Ovary (tissue), 10 donors: ENCODE results near the gene ITPRIPL2. TPM values are rescaled to one million over a fixed set of nuclear protein-coding genes. Genes with fewer than 3 reads are reported as not detected.

Experiments
- DNase-seq, 5 donors: peaks; one replicate each; pipeline ENCODE4 v3.0.0-alpha.2; 2019 to 2020
- H3K27ac ChIP-seq, 2 donors: fragments of 200-600 bp; one replicate each; pipeline versions ENCODE4 v1.5.1 to v1.8.0; 2019 to 2022
- H3K27me3 ChIP-seq: fragments of 200-600 bp; one replicate; pipeline ENCODE4 v1.8.0; 2022
- H3K36me3 ChIP-seq: fragments of 200-600 bp; sonication (generic); one replicate; pipeline ENCODE4 v1.5.1; 2019
- H3K4me1 ChIP-seq: one replicate; pipeline ENCODE4 v1.8.1; 2013; ENCODE audit warnings: mild to moderate bottlenecking, moderate library complexity; ENCODE audit not compliant: insufficient read depth
- H3K4me3 ChIP-seq: fragments of 200-600 bp; sonication (generic); one replicate; pipeline ENCODE4 v1.5.1; 2017
- H3K9me3 ChIP-seq, 2 donors: fragments of 200-600 bp in 1 of 2; sonication (generic) in 1 of 2; one replicate each; pipeline versions ENCODE4 v1.5.1 to v1.8.1; 2013 to 2019; ENCODE audit warnings: mild to moderate bottlenecking in 1 of 2, moderate library complexity in 1 of 2
- EP300 ChIP-seq: sonication (generic); formaldehyde crosslinking; IDR thresholded peaks from one replicate; pipeline ENCODE4 v1.6.1; 2017; ENCODE audit warnings: antibody characterized with exemption
- POLR2A ChIP-seq: fragments of 450-650 bp; IDR thresholded peaks from one replicate; pipeline ENCODE4 v1.6.1; 2017; ENCODE audit warnings: antibody characterized with exemption, mild to moderate bottlenecking, moderate library complexity
- WGBS, 3 donors: extraction: QIAGEN DNeasy Blood & Tissue Kit in 1 of 3; methylation state at CpG; one replicate each; pipeline versions ENCODE4 v1.1.5 to v1.1.7; 2013 to 2017; 5-methylcytosine and 5-hydroxymethylcytosine counted together
- intact Hi-C, 4 donors: fragments of 100-400 bp; cut with DNase I; formaldehyde crosslinking; loops; one replicate each; pipeline versions ENCODE4 v1.11.0 to v1.15.1; 2022 to 2023
- long read RNA-seq, 3 donors: library from polyadenylated mRNA in 2 of 3; unstranded in 2 of 3; transcript quantifications; one replicate each; pipeline ENCODE4 v2.0.0 and lab custom pipeline, GENCODE V29; 2021 to 2026
- polyA plus RNA-seq, 2 donors: library from polyadenylated mRNA; stranded (reverse); fragments of 200-250 nt in 1 of 2; fragments of 350-450 nt in 1 of 2; fragmentation: Illumina TruSeq in 1 of 2; extraction: RNeasy Lipid Tissue Mini Kit (QIAGEN cat#74804) in 1 of 2; gene quantifications; one replicate each; pipeline ENCODE4 v1.2.3, GENCODE V29; 2013 to 2014
- total RNA-seq, 7 donors: library from RNA; depleted of rRNA in 2 of 7; stranded (reverse); fragments of >200 nt in 2 of 7; fragmentation: NEBNext Ultra II Directional in 3 of 7; extraction: Animal tissue kit (Norgen Biotek cat#: 25700) in 3 of 7; gene quantifications; one replicate each; pipeline versions ENCODE4 v1.1.0 to v1.2.4, GENCODE V29; 2016 to 2023
- TF ChIP-seq, protein P1 (sequence below), 3 donors: fragments of 450-650 bp in 2 of 3; fragments of 200-600 bp in 1 of 3; IDR thresholded peaks; one replicate each; pipeline versions ENCODE4 v1.5.1 to v1.8.0; 2016 to 2022; ENCODE audit warnings: antibody characterized with exemption in 3 of 3, mild to moderate bottlenecking in 1 of 3
- donor health status: DM: no; HTN: no; CAD: no; lungs with moderate emphysema.
- donor health status: DM: no; HTN: no; CAD: no.
- donor health status: Bipolar disorder and iron deficiency.
- donor health status: DM: yes; HTN: yes; CAD: no.
- donor health status: DM: no; HTN: no; CAD: no.
- donor health status: DM: yes; HTN: yes; CAD: no.

ITPRIPL2 gene
- total RNA-seq: 10 to 100 TPM; 28.7 to 58.5 (median 46.8) TPM
- polyA plus RNA-seq: 10 to 100 TPM; 11.4 to 34.8 TPM
- long read RNA-seq, donor 1, full-length matches to known transcripts: 84 of 86 reads
- long read RNA-seq, donor 1, partial matches to known transcripts: 0 of 86 reads
- long read RNA-seq, donor 1, other reads (novel, unspliced or antisense): 2 of 86 reads
- long read RNA-seq, donor 2, full-length matches to known transcripts: 31 of 31 reads
- long read RNA-seq, donor 2, partial matches to known transcripts: 0 of 31 reads
- long read RNA-seq, donor 2, other reads (novel, unspliced or antisense): 0 of 31 reads
- long read RNA-seq, donor 3, full-length matches to known transcripts: 23 of 40 reads
- long read RNA-seq, donor 3, partial matches to known transcripts: 0 of 40 reads
- long read RNA-seq, donor 3, other reads (novel, unspliced or antisense): 17 of 40 reads

DNA sequence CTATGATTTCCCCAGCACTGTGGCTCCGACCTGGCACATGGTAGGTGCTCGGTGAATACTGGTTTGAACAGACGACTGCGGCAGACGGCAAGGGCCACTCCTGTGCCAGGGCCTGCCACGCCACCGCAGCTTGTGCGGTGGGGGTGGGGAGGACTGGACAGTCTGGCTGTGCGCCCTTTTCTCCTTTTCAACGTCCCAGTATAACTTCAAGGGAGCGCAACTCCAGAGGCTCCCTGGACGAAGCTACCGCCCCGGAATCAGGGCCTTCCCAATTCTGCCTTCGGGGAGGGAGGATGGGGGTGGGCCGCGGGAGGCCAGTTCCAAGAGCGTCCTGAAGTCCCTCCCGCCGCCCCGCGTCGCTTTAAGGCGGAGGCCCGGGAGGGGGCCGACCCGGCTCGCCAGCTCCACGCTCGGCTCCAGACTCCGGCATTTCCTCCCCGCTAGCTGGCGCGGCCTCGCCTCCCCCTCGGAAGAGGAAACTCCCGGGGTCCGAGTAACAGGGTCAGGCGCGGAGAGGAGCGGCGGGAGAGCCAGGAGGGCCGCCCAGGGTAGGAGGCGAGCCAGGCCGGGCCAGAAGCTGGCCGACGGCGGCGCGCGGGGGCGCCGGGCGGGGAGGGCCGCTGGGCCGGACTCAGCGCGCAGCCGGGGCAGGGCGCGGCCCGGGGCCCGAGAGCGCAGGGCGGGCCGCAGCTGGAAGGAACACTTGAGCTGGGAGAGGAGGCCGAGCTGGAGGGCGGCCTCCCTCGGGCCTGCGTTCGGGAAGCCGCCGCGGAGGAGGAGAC, at the start of gene ITPRIPL2:
ITPRIPL2 (plus strand) TSS at position 388 of the 782 bp plus-strand sequence. CDS start 498 bp downstream, outside the sequence.
- no peaks in the 10 kb centered on the region for H3K27me3 ChIP-seq
- H3K36me3 ChIP-seq: no peaks in the 10 kb centered on the region
- 0 to 1% (median 0%) methylated on average over 45 to 73 of the region's 74 CpGs for WGBS, 3 donors
- peak; percentile 77 to 85 (median 83) for DNase-seq
- peak within 1 kb of the TSS; percentile 92 to 95 for H3K27ac ChIP-seq
- no peaks in the 10 kb centered on the region for H3K9me3 ChIP-seq
- peak; percentile 57 for TF ChIP-seq POLR2A
- TF ChIP-seq EP300: no peak
- TF ChIP-seq, protein P1, sequence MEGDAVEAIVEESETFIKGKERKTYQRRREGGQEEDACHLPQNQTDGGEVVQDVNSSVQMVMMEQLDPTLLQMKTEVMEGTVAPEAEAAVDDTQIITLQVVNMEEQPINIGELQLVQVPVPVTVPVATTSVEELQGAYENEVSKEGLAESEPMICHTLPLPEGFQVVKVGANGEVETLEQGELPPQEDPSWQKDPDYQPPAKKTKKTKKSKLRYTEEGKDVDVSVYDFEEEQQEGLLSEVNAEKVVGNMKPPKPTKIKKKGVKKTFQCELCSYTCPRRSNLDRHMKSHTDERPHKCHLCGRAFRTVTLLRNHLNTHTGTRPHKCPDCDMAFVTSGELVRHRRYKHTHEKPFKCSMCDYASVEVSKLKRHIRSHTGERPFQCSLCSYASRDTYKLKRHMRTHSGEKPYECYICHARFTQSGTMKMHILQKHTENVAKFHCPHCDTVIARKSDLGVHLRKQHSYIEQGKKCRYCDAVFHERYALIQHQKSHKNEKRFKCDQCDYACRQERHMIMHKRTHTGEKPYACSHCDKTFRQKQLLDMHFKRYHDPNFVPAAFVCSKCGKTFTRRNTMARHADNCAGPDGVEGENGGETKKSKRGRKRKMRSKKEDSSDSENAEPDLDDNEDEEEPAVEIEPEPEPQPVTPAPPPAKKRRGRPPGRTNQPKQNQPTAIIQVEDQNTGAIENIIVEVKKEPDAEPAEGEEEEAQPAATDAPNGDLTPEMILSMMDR (IDR thresholded peaks at IDR 0.05): peak in 1 of 3 donors; percentile 24
- intact Hi-C loops: loop anchor here in 1 of 4 donors (10.0 kb wide), 1 partner anchor 309 kb away; the partner anchor contains the start of gene ARL6IP1
- H3K4me3 ChIP-seq: peak within 1 kb of the TSS; percentile 65
- H3K4me1 ChIP-seq: peaks cover 15% of the 10 kb centered on the region

GRCh38 chr16:19066988-19067348, 46.8 kb upstream of the ITPRIPL2 start:
- no peak for TF ChIP-seq POLR2A
- TF ChIP-seq, protein P1 (IDR thresholded peaks at IDR 0.05): no peak
- no peak for TF ChIP-seq EP300
- H3K4me3 ChIP-seq: peak overlapping the region; percentile 98
- H3K4me1 ChIP-seq: no peaks in the 10 kb centered on the region
- no peaks in the 10 kb centered on the region for H3K27me3 ChIP-seq
- intact Hi-C loops: no loop called here
- no peaks in the 10 kb centered on the region for H3K9me3 ChIP-seq
- peak overlapping the region in 1 of 2 donors; percentile 97 for H3K27ac ChIP-seq
- DNase-seq: peak in 2 of 5 donors; percentile 32 to 46
- 40 to 60% (median 49%) methylated on average over 9 of the region's 9 CpGs for WGBS, 3 donors
- no peaks in the 10 kb centered on the region for H3K36me3 ChIP-seq

DNA sequence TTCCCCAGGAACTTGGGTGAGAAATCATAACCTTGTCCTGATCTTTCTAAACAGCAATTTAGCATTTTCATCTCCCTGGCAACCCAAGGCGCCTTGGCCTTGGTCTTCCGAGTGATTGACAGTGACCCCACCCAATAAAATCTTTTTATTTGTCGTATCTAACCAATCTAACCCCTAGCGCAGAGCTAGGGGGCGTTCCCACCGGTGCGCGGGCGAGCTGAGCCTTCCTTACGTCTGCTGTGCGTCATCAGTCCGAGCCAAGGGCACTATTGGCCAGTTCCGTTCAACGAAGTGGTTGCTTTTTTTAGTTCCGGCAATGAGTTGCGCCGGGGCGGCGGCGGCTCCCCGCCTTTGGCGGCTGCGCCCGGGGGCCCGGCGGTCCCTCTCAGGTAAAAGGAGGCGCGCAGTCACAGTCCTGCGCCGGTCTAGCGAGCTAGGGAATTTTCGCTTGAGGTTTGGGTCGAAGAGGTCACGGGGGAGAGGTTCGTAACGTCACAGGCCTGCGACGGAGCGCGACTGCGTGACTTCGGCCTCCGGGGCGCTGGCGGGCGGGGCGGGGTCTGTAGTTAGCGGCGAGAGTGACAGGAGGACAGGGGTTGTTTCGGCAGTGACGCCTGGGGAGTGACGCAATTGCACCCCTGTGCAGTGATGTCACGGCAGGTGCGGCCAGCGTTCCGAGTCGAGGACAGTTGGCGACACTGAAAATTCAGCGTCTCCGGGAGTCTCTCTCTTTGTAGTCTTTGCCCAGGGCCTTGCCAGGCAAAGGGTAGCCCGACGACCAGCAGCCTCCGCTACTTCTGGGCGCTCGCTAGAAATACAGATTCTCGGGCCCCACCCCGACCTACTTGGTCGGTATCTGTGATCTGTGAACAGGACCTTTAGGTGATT, 46.2 kb upstream of the ITPRIPL2 start, which contains the start of gene COQ7:
COQ7 (plus strand) TSS at position 266 of the 888 bp plus-strand sequence; CDS start at position 317, 51 bp downstream.
- Histone ChIP-seq H3K27ac (peak within 1 kb of the TSS; percentile 96 to 97), H3K4me3 (peak within 1 kb of the TSS; percentile 98), H3K36me3 (no peaks in the 10 kb centered on the region), H3K4me1 (no peaks in the 10 kb centered on the region), H3K9me3 (no peaks in the 10 kb centered on the region), H3K27me3 (no peaks in the 10 kb centered on the region)
- DNase-seq: peak; percentile 96 to 98 (median 98)
- intact Hi-C loops: no loop called here
- WGBS, 3 donors: 0% methylated on average over 53 to 68 of the region's 68 CpGs
- TF ChIP-seq POLR2A (peak; percentile 75), EP300 (peak; percentile 57)
- TF ChIP-seq, protein P1 (IDR thresholded peaks at IDR 0.05): no peak
